ENCODE data around the gene TSPAN18.

Gene TSPAN18

GRCh38 chr11:44726283-44727113 lies at the start of gene TSPAN18:
TSS of gene TSPAN18 (plus strand) at chr11:44726962. CDS start at chr11:44906417, 179,455 bp downstream.
- no peak for TF ChIP-seq CTCF (IDR thresholded peaks at IDR 0.05; ENCODE audit: insufficient read depth, missing control alignments)
- DNase-seq (ENCODE audit: insufficient read length, low spot score) = peak; percentile 35
- no peak for FAIRE-seq

GRCh38 chr11:44680982-44681597 lies 45.7 kb upstream of the TSPAN18 start:
- no peak for FAIRE-seq
- no peak for DNase-seq (ENCODE audit: insufficient read length, low spot score)
- TF ChIP-seq CTCF (IDR thresholded peaks at IDR 0.05; ENCODE audit: insufficient read depth, missing control alignments) = no peak

GRCh38 chr11:44681698-44682097 lies 45.1 kb upstream of the TSPAN18 start:
- FAIRE-seq = no peak
- DNase-seq (ENCODE audit: insufficient read length, low spot score) = no peak
- TF ChIP-seq CTCF (IDR thresholded peaks at IDR 0.05; ENCODE audit: insufficient read depth, missing control alignments) = no peak

- FAIRE-seq = no peak
- DNase-seq (ENCODE audit: insufficient read length, low spot score) = no peak
- no peak for TF ChIP-seq CTCF (IDR thresholded peaks at IDR 0.05; ENCODE audit: insufficient read depth, missing control alignments)
Observed at GRCh38 chr11:44684859-44685281, 41.9 kb upstream of the TSPAN18 start.

GRCh38 chr11:44687388-44687787 lies 39.4 kb upstream of the TSPAN18 start:
- DNase-seq (ENCODE audit: insufficient read length, low spot score) (no peak), FAIRE-seq (no peak)
- no peak for TF ChIP-seq CTCF (IDR thresholded peaks at IDR 0.05; ENCODE audit: insufficient read depth, missing control alignments)

- DNase-seq (ENCODE audit: insufficient read length, low spot score) (no peak), FAIRE-seq (no peak)
- no peak for TF ChIP-seq CTCF (IDR thresholded peaks at IDR 0.05; ENCODE audit: insufficient read depth, missing control alignments)
Observed at GRCh38 chr11:44689265-44689664, 37.5 kb upstream of the TSPAN18 start.

- no peak for TF ChIP-seq CTCF (IDR thresholded peaks at IDR 0.05; ENCODE audit: insufficient read depth, missing control alignments)
- FAIRE-seq (no peak), DNase-seq (ENCODE audit: insufficient read length, low spot score) (no peak)
Observed at GRCh38 chr11:44690651-44691050, 36.1 kb upstream of the TSPAN18 start.

Measured in D721Med (cell line).